ENCODE measurements around the gene GRIFIN.

Gene GRIFIN

GRCh38 chr7:2497500-2498336 lies 21.5 kb upstream of the GRIFIN start:
- no peak for DNase-seq

- DNase-seq: no peak
Observed at GRCh38 chr7:2497065-2497464, 20.9 kb upstream of the GRIFIN start.

- DNase-seq: no peak
Observed at GRCh38 chr7:2496375-2496774, 20.2 kb upstream of the GRIFIN start.

GRCh38 chr7:2495418-2496299 lies 19.5 kb upstream of the GRIFIN start:
- DNase-seq: no peak

GRCh38 chr7:2494191-2495130 lies 18.3 kb upstream of the GRIFIN start:
- no peak for DNase-seq

- no peak for DNase-seq
Observed at GRCh38 chr7:2493205-2494164, 17.3 kb upstream of the GRIFIN start.

GRCh38 chr7:2492038-2492437 lies 15.8 kb upstream of the GRIFIN start:
- no peak for DNase-seq

- no peak for DNase-seq
Observed at GRCh38 chr7:2490181-2490651, 14.0 kb upstream of the GRIFIN start.

- DNase-seq: no peak
Observed at GRCh38 chr7:2488681-2489080, 12.5 kb upstream of the GRIFIN start.

GRCh38 chr7:2488272-2488645 lies 12.1 kb upstream of the GRIFIN start:
- no peak for DNase-seq

- DNase-seq: no peak
Observed at GRCh38 chr7:2487586-2488271, 11.5 kb upstream of the GRIFIN start.

GRCh38 chr7:2484868-2485267 lies 8.7 kb upstream of the GRIFIN start:
- no peak for DNase-seq

GRCh38 chr7:2483494-2483893 lies 7.3 kb upstream of the GRIFIN start:
- no peak for DNase-seq

- DNase-seq: no peak
Observed at GRCh38 chr7:2482725-2483451, 6.7 kb upstream of the GRIFIN start.

GRCh38 chr7:2481195-2481594 lies 5.0 kb upstream of the GRIFIN start:
- DNase-seq: no peak

- no peak for DNase-seq
Observed at GRCh38 chr7:2480070-2480408, 3.8 kb upstream of the GRIFIN start.

GRCh38 chr7:2479276-2480069 lies 3.3 kb upstream of the GRIFIN start:
- DNase-seq: no peak

GRCh38 chr7:2478800-2479199 lies 2.6 kb upstream of the GRIFIN start:
- no peak for DNase-seq

GRCh38 chr7:2478399-2478785 lies 2.2 kb upstream of the GRIFIN start:
- no peak for DNase-seq
